NCI-H460 (cell line): Measurements from ENCODE around the gene CHRM4. TPM values are rescaled to one million over a fixed set of nuclear protein-coding genes. Genes with fewer than 3 reads are reported as not detected.

Experiments
- small RNA-seq, 2 experiments: library from RNA; depleted of rRNA; stranded (forward); fragments of <200 nt; gene quantifications; one replicate each; pipeline ENCODE3, GENCODE V24; 2014
- total RNA-seq: library from RNA; depleted of rRNA; stranded (reverse); fragments of >200 nt; shearing (Covaris generic); gene quantifications from 2 replicates; pipeline ENCODE4 v1.2.3, GENCODE V29; 2014; rRNA removed

The CHRM4 gene
- total RNA-seq, 1 experiment from 2014 or later, result not detected

Small RNA genes lying within 50 kb of the gene (small RNA-seq; reads per million reads assigned to genes)
- gene MIR4688, result 0 to 0.06 reads per million in 2 experiments

Other genes starting within 250 kb of the CHRM4 start
- gene CREB3L1, start 114.1 kb downstream of the CHRM4 start, total RNA-seq, result 0.12 and 1.7 TPM in 2 replicates
- gene DGKZ, start 44.3 kb downstream of the CHRM4 start, total RNA-seq, result 14.8 and 17.3 TPM in 2 replicates
- gene MDK, start 10.1 kb downstream of the CHRM4 start, total RNA-seq, result 22.1 and 25.3 TPM in 2 replicates
- 8.9 and 9.6 TPM in 2 replicates for gene AMBRA1, start 202.2 kb upstream of the CHRM4 start, total RNA-seq
- gene HARBI1, start 225.5 kb upstream of the CHRM4 start, total RNA-seq, result 1.9 and 2.2 TPM in 2 replicates
- 44.4 and 44.7 TPM in 2 replicates for gene ATG13, start 225.8 kb upstream of the CHRM4 start, total RNA-seq